NCI-H2171 (cell line): ENCODE measurements around the gene TNKS1BP1.

Source experiments
- DNase-seq: peaks from one replicate; lab custom pipeline; 2025; lab: John Stamatoyannopoulos, UW

TNKS1BP1 gene

GRCh38 chr11:57254631-57255030 is 70.1 kb downstream of the TNKS1BP1 start:
- no peak for DNase-seq

- peak; percentile 16 for DNase-seq
Observed at GRCh38 chr11:57251491-57252104, 73.2 kb downstream of the TNKS1BP1 start.

GRCh38 chr11:57251037-57251436 is 73.7 kb downstream of the TNKS1BP1 start:
- DNase-seq = no peak
